Nephron (organoid): ENCODE results near the gene HS6ST2.
A peak's percentile ranks its signal among the peaks of the same experiment; 100 is the strongest.
"Not testable (repeated sequence)": the region's sequence is repeated elsewhere in the genome, so short reads cannot be mapped to it uniquely, and the experiment has no call there.

Experiments
- H3K27ac Mint-ChIP-seq, 3 experiments: 2 replicates each; pipeline ENCODE4 v1.8.0; 2020; ENCODE audit warnings: mixed read lengths in 3 of 3, mild to moderate bottlenecking in 2 of 3, moderate library complexity in 1 of 3
- H3K27me3 Mint-ChIP-seq: 2 replicates; pipeline ENCODE4 v1.8.0; 2021; ENCODE audit warnings: low read depth, mild to moderate bottlenecking, moderate library complexity, mixed read lengths
- H3K36me3 Mint-ChIP-seq: 2 replicates; pipeline ENCODE4 v1.8.0; 2020; ENCODE audit warnings: low read depth, mixed read lengths
- H3K4me1 Mint-ChIP-seq: 2 replicates; pipeline ENCODE4 v1.8.0; 2020; ENCODE audit warnings: mixed read lengths
- H3K4me3 Mint-ChIP-seq, 3 experiments: 2 replicates each; pipeline ENCODE4 v1.8.0; 2020; ENCODE audit warnings: mild to moderate bottlenecking in 3 of 3, mixed read lengths in 3 of 3, moderate library complexity in 2 of 3
- H3K9me3 Mint-ChIP-seq: 2 replicates; pipeline ENCODE4 v1.8.0; 2020; ENCODE audit warnings: mixed read lengths
- TF ChIP-seq, protein P1 (sequence below), 3 experiments: fragments of 200-600 bp; sonication (generic); IDR thresholded peaks; one replicate each; pipeline ENCODE4 v1.5.0; 2021; ENCODE audit warnings: antibody characterized with exemption in 3 of 3; ENCODE audit not compliant: unreplicated experiment in 3 of 3

HS6ST2 gene

GRCh38 chrX:132887569-132887968 lies 70.9 kb downstream of the HS6ST2 start:
- peaks cover 57% of the 10 kb centered on the region for H3K9me3 Mint-ChIP-seq
- no peak overlapping the region for H3K4me3 Mint-ChIP-seq
- H3K27ac Mint-ChIP-seq = no peak overlapping the region
- H3K36me3 Mint-ChIP-seq = peaks cover 31% of the 10 kb centered on the region
- H3K4me1 Mint-ChIP-seq = no peaks in the 10 kb centered on the region
- TF ChIP-seq, protein P1, sequence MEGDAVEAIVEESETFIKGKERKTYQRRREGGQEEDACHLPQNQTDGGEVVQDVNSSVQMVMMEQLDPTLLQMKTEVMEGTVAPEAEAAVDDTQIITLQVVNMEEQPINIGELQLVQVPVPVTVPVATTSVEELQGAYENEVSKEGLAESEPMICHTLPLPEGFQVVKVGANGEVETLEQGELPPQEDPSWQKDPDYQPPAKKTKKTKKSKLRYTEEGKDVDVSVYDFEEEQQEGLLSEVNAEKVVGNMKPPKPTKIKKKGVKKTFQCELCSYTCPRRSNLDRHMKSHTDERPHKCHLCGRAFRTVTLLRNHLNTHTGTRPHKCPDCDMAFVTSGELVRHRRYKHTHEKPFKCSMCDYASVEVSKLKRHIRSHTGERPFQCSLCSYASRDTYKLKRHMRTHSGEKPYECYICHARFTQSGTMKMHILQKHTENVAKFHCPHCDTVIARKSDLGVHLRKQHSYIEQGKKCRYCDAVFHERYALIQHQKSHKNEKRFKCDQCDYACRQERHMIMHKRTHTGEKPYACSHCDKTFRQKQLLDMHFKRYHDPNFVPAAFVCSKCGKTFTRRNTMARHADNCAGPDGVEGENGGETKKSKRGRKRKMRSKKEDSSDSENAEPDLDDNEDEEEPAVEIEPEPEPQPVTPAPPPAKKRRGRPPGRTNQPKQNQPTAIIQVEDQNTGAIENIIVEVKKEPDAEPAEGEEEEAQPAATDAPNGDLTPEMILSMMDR (IDR thresholded peaks at IDR 0.05; ENCODE audit: unreplicated experiment in 3 of 3) = no peak
- H3K27me3 Mint-ChIP-seq = no peaks in the 10 kb centered on the region

DNA sequence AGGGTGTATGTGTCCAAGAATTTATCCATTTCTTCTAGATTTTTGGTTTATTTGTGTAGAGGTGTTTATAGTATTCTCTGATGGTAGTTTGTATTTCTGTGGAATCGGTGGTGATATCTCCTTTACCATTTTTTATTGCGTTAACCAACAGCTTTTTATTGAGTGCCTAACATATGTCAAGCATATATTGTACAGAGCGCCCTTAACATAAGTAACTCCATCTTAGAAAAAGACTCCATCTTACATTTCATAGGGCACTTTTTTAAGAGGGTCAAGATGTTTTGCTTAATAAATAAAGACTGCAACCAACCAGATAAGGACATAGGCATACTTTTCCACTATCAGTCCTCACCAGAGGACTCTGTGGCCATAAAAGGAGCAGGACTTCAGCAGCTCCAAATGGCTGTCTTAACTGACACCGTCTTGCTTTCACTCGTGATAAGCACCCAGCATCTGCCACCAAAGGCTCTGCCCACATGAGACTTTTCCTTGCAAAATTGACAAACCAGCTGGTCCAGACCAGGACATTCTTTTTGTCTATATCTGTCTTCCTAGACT lies 75.0 kb downstream of the HS6ST2 start:
- H3K36me3 Mint-ChIP-seq = peaks cover 22% of the 10 kb centered on the region
- TF ChIP-seq, protein P1 (IDR thresholded peaks at IDR 0.05; ENCODE audit: unreplicated experiment in 3 of 3) = no peak
- H3K4me1 Mint-ChIP-seq = peaks cover 7% of the 10 kb centered on the region
- H3K9me3 Mint-ChIP-seq = peaks cover 44% of the 10 kb centered on the region
- H3K27ac Mint-ChIP-seq = no peak overlapping the region
- no peaks in the 10 kb centered on the region for H3K27me3 Mint-ChIP-seq
- H3K4me3 Mint-ChIP-seq = no peak overlapping the region

- peaks cover 22% of the 10 kb centered on the region for H3K9me3 Mint-ChIP-seq
Observed at GRCh38 chrX:132880753-132881152, 77.7 kb downstream of the HS6ST2 start.

DNA sequence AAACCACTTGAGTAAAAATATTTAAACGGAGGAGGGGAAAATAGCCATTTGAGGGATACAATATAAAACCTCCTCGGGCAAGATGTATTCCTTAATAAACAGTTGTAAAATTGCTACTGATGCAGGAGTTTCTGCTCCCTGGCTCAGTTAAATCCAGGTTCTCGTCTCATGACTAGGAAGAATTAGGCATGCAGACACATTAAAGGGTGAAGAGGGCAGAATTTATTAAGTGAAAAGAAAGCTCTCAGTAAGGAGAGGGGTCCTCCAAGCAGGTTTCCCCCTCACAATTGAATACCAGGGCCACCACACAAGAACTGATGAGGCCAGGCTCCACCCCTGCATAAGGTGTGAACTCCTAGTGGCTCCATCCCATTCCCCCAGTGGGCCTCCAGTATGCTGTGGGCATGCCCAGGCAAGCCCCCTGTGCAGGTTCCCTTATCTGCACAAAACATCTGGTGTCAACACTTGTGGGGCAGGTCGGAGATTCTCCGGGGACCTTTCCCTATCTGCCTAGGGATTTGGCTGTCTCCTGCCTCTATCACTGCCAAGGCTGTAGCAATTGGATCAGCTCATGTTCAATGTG lies 80.4 kb downstream of the HS6ST2 start:
- H3K27me3 Mint-ChIP-seq = no peaks in the 10 kb centered on the region
- no peak overlapping the region for H3K4me3 Mint-ChIP-seq
- TF ChIP-seq, protein P1 (IDR thresholded peaks at IDR 0.05; ENCODE audit: unreplicated experiment in 3 of 3) = no peak
- no peaks in the 10 kb centered on the region for H3K36me3 Mint-ChIP-seq
- peaks cover 60% of the 10 kb centered on the region for H3K4me1 Mint-ChIP-seq
- peak overlapping the region; percentile 91 to 95 (median 93) for H3K27ac Mint-ChIP-seq
- peaks cover 2% of the 10 kb centered on the region for H3K9me3 Mint-ChIP-seq

More at GRCh38 chrX:132880753-132881152, 77.7 kb downstream of the HS6ST2 start:
- H3K27me3 Mint-ChIP-seq, H3K4me3 Mint-ChIP-seq, H3K27ac Mint-ChIP-seq, H3K36me3 Mint-ChIP-seq: not testable (repeated sequence)
- peaks cover 33% of the 10 kb centered on the region for H3K4me1 Mint-ChIP-seq

DNA sequence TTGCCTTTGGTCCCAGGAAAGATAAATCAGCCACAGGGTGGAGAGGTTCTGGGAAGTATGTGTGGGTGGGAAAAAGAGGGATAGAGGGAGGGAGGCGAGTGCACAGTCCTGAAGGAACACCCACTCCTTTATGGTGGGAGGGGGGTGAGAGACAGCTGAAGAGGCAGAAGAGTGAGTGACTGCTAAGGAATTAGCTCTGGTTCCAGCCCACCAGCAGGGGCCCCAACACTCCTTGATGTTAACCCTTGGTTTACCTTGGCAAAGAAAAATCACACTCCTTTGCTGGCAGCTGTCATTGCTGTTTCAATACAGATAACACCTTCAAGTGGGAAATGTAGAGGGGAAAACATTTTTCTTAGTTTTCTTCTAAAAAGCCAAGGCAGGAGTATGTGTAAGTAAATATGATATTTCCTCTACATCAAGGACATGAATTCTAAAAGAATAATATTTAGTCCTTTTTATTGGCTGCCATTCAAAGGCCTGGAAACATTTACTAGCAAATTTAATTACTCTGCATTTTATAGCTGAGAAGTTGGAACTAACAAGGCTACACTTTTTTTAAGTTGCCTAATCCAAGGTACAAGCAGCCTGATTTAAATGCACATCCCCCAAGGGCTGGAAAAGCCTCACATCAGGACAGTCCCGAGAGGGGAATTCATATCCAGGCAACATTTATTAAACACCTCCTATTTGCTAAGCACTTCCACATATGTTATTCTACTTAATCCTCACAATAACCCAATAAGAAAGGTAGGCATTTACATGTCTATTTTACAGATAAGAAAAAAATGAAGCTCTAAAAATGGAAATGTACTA lies 81.7 kb downstream of the HS6ST2 start:
- Mint-ChIP-seq H3K27me3 (no peaks in the 10 kb centered on the region), H3K9me3 (peaks cover 7% of the 10 kb centered on the region), H3K36me3 (no peaks in the 10 kb centered on the region), H3K27ac (peak overlapping the region; percentile 91 to 95 (median 93)), H3K4me1 (peaks cover 72% of the 10 kb centered on the region), H3K4me3 (peak overlapping the region in 2 of 3 experiments; percentile 23 to 33)
- TF ChIP-seq, protein P1 (IDR thresholded peaks at IDR 0.05; ENCODE audit: unreplicated experiment in 3 of 3) = peak; percentile 11 to 41 (median 29)
